ENCODE measurements around the gene PRR14. TPM values are rescaled to one million over a fixed set of nuclear protein-coding genes. Genes with fewer than 3 reads are reported as not detected.
A peak's percentile ranks its signal among the peaks of the same experiment; 100 is the strongest.
"Not testable (repeated sequence)": the region's sequence is repeated elsewhere in the genome, so short reads cannot be mapped to it uniquely, and the experiment has no call there.

Gene PRR14
- total and polyA plus RNA-seq, 2 donors, result 6.9 to 55.3 TPM

GRCh38 chr16:30698816-30699614 is 48.3 kb downstream of the PRR14 start, which contains the start of gene SRCAP:
TSS of gene SRCAP (plus strand) at chr16:30699171. CDS start at chr16:30700825, 1,654 bp downstream.
- Histone ChIP-seq H3K36me3 (ENCODE audit: insufficient read depth) (peaks cover 7% of the 10 kb centered on the region), H3K4me3 (ENCODE audit: low read depth, low read length) (peak within 1 kb of the TSS; percentile 82), H3K4me1 (ENCODE audit: insufficient read depth) (no peaks in the 10 kb centered on the region), H3K27ac (ENCODE audit: low read depth) (peak within 1 kb of the TSS; percentile 100)
- DNase-seq (ENCODE audit: extremely low spot score), result peak; percentile 51
- under 1% methylated on average over 57 of the region's 57 CpGs for WGBS

GRCh38 chr16:30699615-30700099 is 48.9 kb downstream of the PRR14 start:
- H3K27ac ChIP-seq (ENCODE audit: low read depth), result peak overlapping the region; percentile 66
- peak overlapping the region; percentile 82 for H3K4me3 ChIP-seq (ENCODE audit: low read depth, low read length)
- no peak for DNase-seq (ENCODE audit: extremely low spot score)
- 47% methylated on average over 8 of the region's 8 CpGs for WGBS
- no peaks in the 10 kb centered on the region for H3K4me1 ChIP-seq (ENCODE audit: insufficient read depth)
- peaks cover 8% of the 10 kb centered on the region for H3K36me3 ChIP-seq (ENCODE audit: insufficient read depth)

- Histone ChIP-seq H3K36me3 (ENCODE audit: insufficient read depth) (peaks cover 11% of the 10 kb centered on the region), H3K4me1 (ENCODE audit: insufficient read depth) (no peaks in the 10 kb centered on the region), H3K4me3 (ENCODE audit: low read depth, low read length) (no peak overlapping the region), H3K27ac (ENCODE audit: low read depth) (no peak overlapping the region)
- WGBS, result 41% methylated on average over 9 of the region's 9 CpGs
- DNase-seq (ENCODE audit: extremely low spot score), result no peak
These were observed 49.7 kb downstream of the PRR14 start for GRCh38 chr16:30700491-30700890.

GRCh38 chr16:30700971-30701370 is 50.2 kb downstream of the PRR14 start:
- DNase-seq (ENCODE audit: extremely low spot score), result no peak
- H3K27ac ChIP-seq (ENCODE audit: low read depth), result no peak overlapping the region
- peaks cover 15% of the 10 kb centered on the region for H3K36me3 ChIP-seq (ENCODE audit: insufficient read depth)
- WGBS, result 87% methylated on average over 5 of the region's 5 CpGs
- H3K4me3 ChIP-seq (ENCODE audit: low read depth, low read length), result no peak overlapping the region
- H3K4me1 ChIP-seq (ENCODE audit: insufficient read depth), result no peaks in the 10 kb centered on the region

- 93% methylated on average over 12 of the region's 12 CpGs for WGBS
- DNase-seq (ENCODE audit: extremely low spot score); H3K4me3 ChIP-seq (ENCODE audit: low read depth, low read length); H3K4me1 ChIP-seq (ENCODE audit: insufficient read depth); H3K27ac ChIP-seq (ENCODE audit: low read depth): not testable (repeated sequence)
- peaks cover 17% of the 10 kb centered on the region for H3K36me3 ChIP-seq (ENCODE audit: insufficient read depth)
These were observed 52.3 kb downstream of the PRR14 start for GRCh38 chr16:30703071-30703470.

- peaks cover 18% of the 10 kb centered on the region for H3K36me3 ChIP-seq (ENCODE audit: insufficient read depth)
- no peaks in the 10 kb centered on the region for H3K4me1 ChIP-seq (ENCODE audit: insufficient read depth)
- no peak overlapping the region for H3K27ac ChIP-seq (ENCODE audit: low read depth)
- WGBS, result 96% methylated on average over 10 of the region's 10 CpGs
- DNase-seq (ENCODE audit: extremely low spot score), result no peak
- H3K4me3 ChIP-seq (ENCODE audit: low read depth, low read length), result no peak overlapping the region
These were observed 53.2 kb downstream of the PRR14 start for GRCh38 chr16:30703971-30704370.

Small RNA genes lying within 50 kb of the gene (small RNA-seq; reads per million reads assigned to genes)
- gene AC093249.1 (not detected), gene RNU6-1043P (not detected), gene RNU6-416P (not detected)

Other genes starting within 250 kb of the PRR14 start
- gene ZNF771, start 243.4 kb upstream of the PRR14 start, total RNA-seq, result 5.2 TPM
- 18.6 TPM for gene ZNF771, start 243.4 kb upstream of the PRR14 start, polyA plus RNA-seq
- gene DCTPP1, start 220.9 kb upstream of the PRR14 start, total RNA-seq, result 8.0 TPM
- 36.7 TPM for gene DCTPP1, start 220.9 kb upstream of the PRR14 start, polyA plus RNA-seq
- 7.1 TPM for gene SEPHS2, start 205.1 kb upstream of the PRR14 start, total RNA-seq
- 45.8 TPM for gene SEPHS2, start 205.1 kb upstream of the PRR14 start, polyA plus RNA-seq
- gene ITGAL, start 178.2 kb upstream of the PRR14 start, total RNA-seq, result 4.1 TPM
- gene ITGAL, start 178.2 kb upstream of the PRR14 start, polyA plus RNA-seq, result 1.8 TPM
- 17.7 TPM for gene ZNF768, start 124.4 kb upstream of the PRR14 start, total RNA-seq
- 50.6 TPM for gene ZNF768, start 124.4 kb upstream of the PRR14 start, polyA plus RNA-seq
- 13.3 TPM for gene ZNF747, start 116.1 kb upstream of the PRR14 start, total RNA-seq
- gene ZNF747, start 116.1 kb upstream of the PRR14 start, polyA plus RNA-seq, result 11.9 TPM
- gene ZNF764, start 92.6 kb upstream of the PRR14 start, total RNA-seq, result 5.7 TPM
- gene ZNF764, start 92.6 kb upstream of the PRR14 start, polyA plus RNA-seq, result 8.1 TPM
- gene ZNF688, start 79.2 kb upstream of the PRR14 start, total RNA-seq, result 10.0 TPM
- gene ZNF688, start 79.2 kb upstream of the PRR14 start, polyA plus RNA-seq, result 15.6 TPM
- gene ZNF785, start 65.3 kb upstream of the PRR14 start, total RNA-seq, result 15.7 TPM
- 7.5 TPM for gene ZNF785, start 65.3 kb upstream of the PRR14 start, polyA plus RNA-seq
- 5.6 TPM for gene ZNF689, start 40.6 kb upstream of the PRR14 start, total RNA-seq
- gene ZNF689, start 40.6 kb upstream of the PRR14 start, polyA plus RNA-seq, result 8.8 TPM
- gene FBRS, start 7.5 kb downstream of the PRR14 start, total RNA-seq, result 18.8 TPM
- gene FBRS, start 7.5 kb downstream of the PRR14 start, polyA plus RNA-seq, result 52.3 TPM
- gene SRCAP, start 48.2 kb downstream of the PRR14 start, total RNA-seq, result 15.0 TPM
- 20.3 TPM for gene SRCAP, start 48.2 kb downstream of the PRR14 start, polyA plus RNA-seq
- 9.1 TPM for gene PHKG2, start 97.5 kb downstream of the PRR14 start, total RNA-seq
- 28.9 TPM for gene PHKG2, start 97.5 kb downstream of the PRR14 start, polyA plus RNA-seq
- gene CFAP119, start 111.1 kb downstream of the PRR14 start, total RNA-seq, result 1.3 TPM
- 3.1 TPM for gene CFAP119, start 111.1 kb downstream of the PRR14 start, polyA plus RNA-seq
- 47.3 TPM for gene RNF40, start 111.4 kb downstream of the PRR14 start, total RNA-seq
- 57.6 TPM for gene RNF40, start 111.4 kb downstream of the PRR14 start, polyA plus RNA-seq
- gene ZNF629, start 136.2 kb downstream of the PRR14 start, total RNA-seq, result 7.2 TPM
- 11.2 TPM for gene ZNF629, start 136.2 kb downstream of the PRR14 start, polyA plus RNA-seq
- 31.7 TPM for gene BCL7C, start 243.1 kb downstream of the PRR14 start, total RNA-seq
- gene BCL7C, start 243.1 kb downstream of the PRR14 start, polyA plus RNA-seq, result 33.2 TPM
- gene CTF1, start 245.7 kb downstream of the PRR14 start, total RNA-seq, result 2.1 TPM
- gene CTF1, start 245.7 kb downstream of the PRR14 start, polyA plus RNA-seq, result 16.8 TPM

All from urinary bladder (tissue), 4 donors.